ENCODE results near the gene PCP2.

- TF ChIP-seq CTCF (conservative IDR thresholded peaks at IDR 0.05; ENCODE audit: low read length) (no peak), EZH2phosphoT487 (IDR thresholded peaks at IDR 0.05; ENCODE audit: borderline replicate concordance) (no peak)
Observed at GRCh38 chr19:7595466-7596133, 37.9 kb downstream of the PCP2 start, which contains the start of gene CAMSAP3.
